Measurements from ENCODE around the gene CRTAC1. TPM values are rescaled to one million over a fixed set of nuclear protein-coding genes. Genes with fewer than 3 reads are reported as not detected.

Gene CRTAC1
- total RNA-seq, 1 donor from 2014 or later, result 0.82 TPM

- no peaks in the 10 kb centered on the region for H3K36me3 Mint-ChIP-seq (ENCODE audit: low read depth)
- H3K4me3 Mint-ChIP-seq, result no peak overlapping the region
- no peak overlapping the region for H3K27ac Mint-ChIP-seq (ENCODE audit: unreplicated experiment)
- no peak for TF ChIP-seq CTCF (conservative IDR thresholded peaks at IDR 0.05)
- H3K9me3 Mint-ChIP-seq, result no peaks in the 10 kb centered on the region
- no peak for DNase-seq (ENCODE audit: low read depth, low spot score)
- peaks cover 50% of the 10 kb centered on the region for H3K27me3 Mint-ChIP-seq (ENCODE audit: low read depth)
- H3K4me1 Mint-ChIP-seq, result no peaks in the 10 kb centered on the region
Observed at GRCh38 chr10:97861924-97862323, 168.5 kb downstream of the CRTAC1 start.

GRCh38 chr10:97861097-97861750 is 169.2 kb downstream of the CRTAC1 start:
- no peak overlapping the region for H3K4me3 Mint-ChIP-seq
- H3K4me1 Mint-ChIP-seq, result no peaks in the 10 kb centered on the region
- H3K36me3 Mint-ChIP-seq (ENCODE audit: low read depth), result no peaks in the 10 kb centered on the region
- peaks cover 57% of the 10 kb centered on the region for H3K27me3 Mint-ChIP-seq (ENCODE audit: low read depth)
- no peaks in the 10 kb centered on the region for H3K9me3 Mint-ChIP-seq
- TF ChIP-seq CTCF (conservative IDR thresholded peaks at IDR 0.05), result no peak
- no peak for DNase-seq (ENCODE audit: low read depth, low spot score)
- H3K27ac Mint-ChIP-seq (ENCODE audit: unreplicated experiment), result no peak overlapping the region

- H3K27ac Mint-ChIP-seq (ENCODE audit: unreplicated experiment), result no peak overlapping the region
- no peaks in the 10 kb centered on the region for H3K36me3 Mint-ChIP-seq (ENCODE audit: low read depth)
- no peaks in the 10 kb centered on the region for H3K4me1 Mint-ChIP-seq
- no peak for TF ChIP-seq CTCF (conservative IDR thresholded peaks at IDR 0.05)
- no peak for DNase-seq (ENCODE audit: low read depth, low spot score)
- no peaks in the 10 kb centered on the region for H3K9me3 Mint-ChIP-seq
- H3K27me3 Mint-ChIP-seq (ENCODE audit: low read depth), result peaks cover 89% of the 10 kb centered on the region
- no peak overlapping the region for H3K4me3 Mint-ChIP-seq
Observed at GRCh38 chr10:97858001-97858439, 172.4 kb downstream of the CRTAC1 start.

GRCh38 chr10:97854743-97855142 is 175.7 kb downstream of the CRTAC1 start:
- Mint-ChIP-seq H3K4me3 (no peak overlapping the region), H3K27ac (ENCODE audit: unreplicated experiment) (no peak overlapping the region), H3K4me1 (no peaks in the 10 kb centered on the region), H3K9me3 (no peaks in the 10 kb centered on the region), H3K27me3 (ENCODE audit: low read depth) (peaks cover 92% of the 10 kb centered on the region), H3K36me3 (ENCODE audit: low read depth) (no peaks in the 10 kb centered on the region)
- no peak for DNase-seq (ENCODE audit: low read depth, low spot score)
- TF ChIP-seq CTCF (conservative IDR thresholded peaks at IDR 0.05), result no peak

- Mint-ChIP-seq H3K27me3 (ENCODE audit: low read depth) (peaks cover 90% of the 10 kb centered on the region), H3K4me1 (peaks cover 5% of the 10 kb centered on the region), H3K27ac (ENCODE audit: unreplicated experiment) (no peak overlapping the region), H3K4me3 (no peak overlapping the region), H3K36me3 (ENCODE audit: low read depth) (no peaks in the 10 kb centered on the region), H3K9me3 (no peaks in the 10 kb centered on the region)
- no peak for DNase-seq (ENCODE audit: low read depth, low spot score)
- TF ChIP-seq CTCF (conservative IDR thresholded peaks at IDR 0.05), result no peak
Observed at GRCh38 chr10:97852840-97853405, 177.5 kb downstream of the CRTAC1 start.

Data from neural crest cell (in vitro differentiated cells).